SK-N-SH (cell line): ENCODE results near the gene IL10RB.

ENCODE experiments used
- EP300 ChIP-seq, 2 experiments: IDR thresholded peaks; 2 replicates each; pipeline versions ENCODE4 v1.4.0 to v1.6.1; 2012; ENCODE audit warnings: borderline replicate concordance in 1 of 2, low read depth in 1 of 2, low read length in 1 of 2
- FOXM1 ChIP-seq: IDR thresholded peaks from 2 replicates; pipeline ENCODE4 v1.4.0; 2012; ENCODE audit warnings: low read depth, mild to moderate bottlenecking
- GABPA ChIP-seq: IDR thresholded peaks from 2 replicates; pipeline ENCODE4 v1.4.0; 2012; ENCODE audit warnings: low read depth, mild to moderate bottlenecking
- POLR2AphosphoS5 ChIP-seq: IDR thresholded peaks from 2 replicates; pipeline ENCODE4 v1.6.1; 2012; ENCODE audit warnings: low read depth, low read length
- SIN3A ChIP-seq: IDR thresholded peaks from 2 replicates; pipeline ENCODE4 v1.6.1; 2012; ENCODE audit warnings: low read depth, mild to moderate bottlenecking, low read length, moderate library complexity, borderline replicate concordance
- TAF1 ChIP-seq: IDR thresholded peaks from 2 replicates; pipeline ENCODE4 v1.6.1; 2012; ENCODE audit warnings: low read depth, mild to moderate bottlenecking, low read length, moderate library complexity, borderline replicate concordance
- TF ChIP-seq, protein P1 (sequence below): fragments of 200-600 bp; sonication (generic); IDR thresholded peaks from 2 replicates; pipeline ENCODE4 v1.6.1; 2017; ENCODE audit warnings: antibody characterized with exemption, mild to moderate bottlenecking, moderate library complexity
- TF ChIP-seq, protein P2 (sequence below): IDR thresholded peaks from 2 replicates; pipeline ENCODE4; 2012
- TF ChIP-seq, protein P3 (sequence below): IDR thresholded peaks from 2 replicates; pipeline ENCODE4 v1.6.1; 2012; ENCODE audit warnings: mild to moderate bottlenecking, low read depth, low read length, moderate library complexity

DNA sequence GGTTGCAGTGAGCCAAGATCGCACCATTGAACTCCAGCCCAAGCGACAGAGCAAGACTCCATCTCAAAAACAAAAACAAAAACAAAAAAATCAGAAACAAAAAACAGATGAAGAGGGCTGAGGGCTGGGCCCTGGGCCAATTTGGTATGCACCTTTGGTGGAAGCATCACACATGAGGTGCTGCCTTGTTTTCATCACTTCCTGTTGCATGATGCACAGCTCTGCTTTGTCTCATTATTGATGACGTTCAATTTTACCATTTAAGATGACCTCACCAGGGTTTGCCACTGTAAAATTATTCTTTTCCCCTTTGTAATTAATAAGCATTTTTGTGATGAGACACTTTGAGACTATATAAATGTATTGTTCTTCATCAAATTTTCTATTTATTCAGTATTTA lies 46.2 kb upstream of the IL10RB start:
- TF ChIP-seq GABPA (no peak), SIN3A (no peak), POLR2AphosphoS5 (no peak), FOXM1 (no peak), TAF1 (no peak), EP300 (IDR thresholded peaks at IDR 0.05; ENCODE audit: borderline replicate concordance in 1 of 2, low read depth in 1 of 2, low read length in 1 of 2) (no peak)
- TF ChIP-seq, protein P1, sequence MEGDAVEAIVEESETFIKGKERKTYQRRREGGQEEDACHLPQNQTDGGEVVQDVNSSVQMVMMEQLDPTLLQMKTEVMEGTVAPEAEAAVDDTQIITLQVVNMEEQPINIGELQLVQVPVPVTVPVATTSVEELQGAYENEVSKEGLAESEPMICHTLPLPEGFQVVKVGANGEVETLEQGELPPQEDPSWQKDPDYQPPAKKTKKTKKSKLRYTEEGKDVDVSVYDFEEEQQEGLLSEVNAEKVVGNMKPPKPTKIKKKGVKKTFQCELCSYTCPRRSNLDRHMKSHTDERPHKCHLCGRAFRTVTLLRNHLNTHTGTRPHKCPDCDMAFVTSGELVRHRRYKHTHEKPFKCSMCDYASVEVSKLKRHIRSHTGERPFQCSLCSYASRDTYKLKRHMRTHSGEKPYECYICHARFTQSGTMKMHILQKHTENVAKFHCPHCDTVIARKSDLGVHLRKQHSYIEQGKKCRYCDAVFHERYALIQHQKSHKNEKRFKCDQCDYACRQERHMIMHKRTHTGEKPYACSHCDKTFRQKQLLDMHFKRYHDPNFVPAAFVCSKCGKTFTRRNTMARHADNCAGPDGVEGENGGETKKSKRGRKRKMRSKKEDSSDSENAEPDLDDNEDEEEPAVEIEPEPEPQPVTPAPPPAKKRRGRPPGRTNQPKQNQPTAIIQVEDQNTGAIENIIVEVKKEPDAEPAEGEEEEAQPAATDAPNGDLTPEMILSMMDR: no peak
- TF ChIP-seq, protein P2, sequence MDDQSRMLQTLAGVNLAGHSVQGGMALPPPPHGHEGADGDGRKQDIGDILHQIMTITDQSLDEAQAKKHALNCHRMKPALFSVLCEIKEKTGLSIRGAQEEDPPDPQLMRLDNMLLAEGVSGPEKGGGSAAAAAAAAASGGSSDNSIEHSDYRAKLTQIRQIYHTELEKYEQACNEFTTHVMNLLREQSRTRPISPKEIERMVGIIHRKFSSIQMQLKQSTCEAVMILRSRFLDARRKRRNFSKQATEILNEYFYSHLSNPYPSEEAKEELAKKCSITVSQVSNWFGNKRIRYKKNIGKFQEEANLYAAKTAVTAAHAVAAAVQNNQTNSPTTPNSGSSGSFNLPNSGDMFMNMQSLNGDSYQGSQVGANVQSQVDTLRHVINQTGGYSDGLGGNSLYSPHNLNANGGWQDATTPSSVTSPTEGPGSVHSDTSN: no peak
- TF ChIP-seq, protein P3, sequence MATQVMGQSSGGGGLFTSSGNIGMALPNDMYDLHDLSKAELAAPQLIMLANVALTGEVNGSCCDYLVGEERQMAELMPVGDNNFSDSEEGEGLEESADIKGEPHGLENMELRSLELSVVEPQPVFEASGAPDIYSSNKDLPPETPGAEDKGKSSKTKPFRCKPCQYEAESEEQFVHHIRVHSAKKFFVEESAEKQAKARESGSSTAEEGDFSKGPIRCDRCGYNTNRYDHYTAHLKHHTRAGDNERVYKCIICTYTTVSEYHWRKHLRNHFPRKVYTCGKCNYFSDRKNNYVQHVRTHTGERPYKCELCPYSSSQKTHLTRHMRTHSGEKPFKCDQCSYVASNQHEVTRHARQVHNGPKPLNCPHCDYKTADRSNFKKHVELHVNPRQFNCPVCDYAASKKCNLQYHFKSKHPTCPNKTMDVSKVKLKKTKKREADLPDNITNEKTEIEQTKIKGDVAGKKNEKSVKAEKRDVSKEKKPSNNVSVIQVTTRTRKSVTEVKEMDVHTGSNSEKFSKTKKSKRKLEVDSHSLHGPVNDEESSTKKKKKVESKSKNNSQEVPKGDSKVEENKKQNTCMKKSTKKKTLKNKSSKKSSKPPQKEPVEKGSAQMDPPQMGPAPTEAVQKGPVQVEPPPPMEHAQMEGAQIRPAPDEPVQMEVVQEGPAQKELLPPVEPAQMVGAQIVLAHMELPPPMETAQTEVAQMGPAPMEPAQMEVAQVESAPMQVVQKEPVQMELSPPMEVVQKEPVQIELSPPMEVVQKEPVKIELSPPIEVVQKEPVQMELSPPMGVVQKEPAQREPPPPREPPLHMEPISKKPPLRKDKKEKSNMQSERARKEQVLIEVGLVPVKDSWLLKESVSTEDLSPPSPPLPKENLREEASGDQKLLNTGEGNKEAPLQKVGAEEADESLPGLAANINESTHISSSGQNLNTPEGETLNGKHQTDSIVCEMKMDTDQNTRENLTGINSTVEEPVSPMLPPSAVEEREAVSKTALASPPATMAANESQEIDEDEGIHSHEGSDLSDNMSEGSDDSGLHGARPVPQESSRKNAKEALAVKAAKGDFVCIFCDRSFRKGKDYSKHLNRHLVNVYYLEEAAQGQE: no peak
